SK-N-DZ (cell line): ENCODE results near the gene SPDYE17.
"Not testable (repeated sequence)": the region's sequence is repeated elsewhere in the genome, so short reads cannot be mapped to it uniquely, and the experiment has no call there.

Experiments
- DNase-seq: peaks from one replicate; pipeline ENCODE4 v3.0.0-alpha.2; 2015; ENCODE audit warnings: low spot score

SPDYE17 gene

DNA sequence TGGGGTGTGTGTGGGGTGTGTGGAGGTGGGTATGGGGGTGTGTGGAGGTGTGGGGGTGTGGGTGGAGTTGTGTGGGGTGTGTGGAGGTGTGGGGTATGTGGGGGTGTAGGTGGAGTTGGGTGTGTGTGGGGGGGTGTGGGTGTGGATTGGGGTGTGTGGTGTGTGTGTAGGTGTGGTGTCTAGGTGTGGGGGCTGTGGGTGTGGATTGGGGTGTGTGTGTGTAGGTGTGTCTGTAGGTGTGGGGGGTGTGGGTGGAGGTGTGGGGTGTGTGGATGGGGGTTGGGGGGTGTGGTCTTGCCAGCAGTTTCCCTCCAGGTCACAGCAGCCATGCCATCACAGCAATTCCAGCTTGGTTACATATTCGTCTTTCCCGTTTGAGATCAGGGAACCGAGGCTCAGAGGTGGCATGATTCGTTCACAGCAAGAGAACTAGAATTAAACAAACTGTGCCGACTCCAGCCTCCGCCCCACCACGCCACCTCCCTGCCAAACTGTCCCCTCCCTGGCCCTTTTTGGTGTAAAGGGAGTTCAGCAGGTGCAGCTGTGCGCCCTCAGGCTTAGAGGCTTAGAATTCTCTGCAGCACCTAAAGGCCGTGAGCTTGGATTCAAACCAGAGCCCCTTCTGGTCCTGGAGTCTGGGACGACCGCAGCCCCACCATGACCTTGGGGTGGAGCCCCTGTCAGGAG is 33.3 kb downstream of the SPDYE17 start:
- DNase-seq: not testable (repeated sequence)

DNA sequence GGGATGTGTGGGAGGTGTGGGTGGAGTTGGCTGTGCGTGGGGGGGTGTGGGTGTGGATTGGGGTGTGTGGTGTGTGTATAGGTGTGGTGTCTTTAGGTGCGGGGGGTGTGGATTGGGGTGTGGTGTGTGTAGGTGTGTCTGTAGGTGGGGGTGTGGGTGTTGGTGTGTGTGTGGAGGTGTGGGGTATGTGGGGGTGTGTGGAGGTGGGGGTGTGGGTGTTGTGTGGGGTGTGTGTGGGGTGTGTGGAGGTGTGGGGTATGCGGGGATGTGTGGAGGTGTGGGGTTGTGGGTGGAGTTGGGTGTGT is 33.9 kb downstream of the SPDYE17 start:
- no peak for DNase-seq

DNA sequence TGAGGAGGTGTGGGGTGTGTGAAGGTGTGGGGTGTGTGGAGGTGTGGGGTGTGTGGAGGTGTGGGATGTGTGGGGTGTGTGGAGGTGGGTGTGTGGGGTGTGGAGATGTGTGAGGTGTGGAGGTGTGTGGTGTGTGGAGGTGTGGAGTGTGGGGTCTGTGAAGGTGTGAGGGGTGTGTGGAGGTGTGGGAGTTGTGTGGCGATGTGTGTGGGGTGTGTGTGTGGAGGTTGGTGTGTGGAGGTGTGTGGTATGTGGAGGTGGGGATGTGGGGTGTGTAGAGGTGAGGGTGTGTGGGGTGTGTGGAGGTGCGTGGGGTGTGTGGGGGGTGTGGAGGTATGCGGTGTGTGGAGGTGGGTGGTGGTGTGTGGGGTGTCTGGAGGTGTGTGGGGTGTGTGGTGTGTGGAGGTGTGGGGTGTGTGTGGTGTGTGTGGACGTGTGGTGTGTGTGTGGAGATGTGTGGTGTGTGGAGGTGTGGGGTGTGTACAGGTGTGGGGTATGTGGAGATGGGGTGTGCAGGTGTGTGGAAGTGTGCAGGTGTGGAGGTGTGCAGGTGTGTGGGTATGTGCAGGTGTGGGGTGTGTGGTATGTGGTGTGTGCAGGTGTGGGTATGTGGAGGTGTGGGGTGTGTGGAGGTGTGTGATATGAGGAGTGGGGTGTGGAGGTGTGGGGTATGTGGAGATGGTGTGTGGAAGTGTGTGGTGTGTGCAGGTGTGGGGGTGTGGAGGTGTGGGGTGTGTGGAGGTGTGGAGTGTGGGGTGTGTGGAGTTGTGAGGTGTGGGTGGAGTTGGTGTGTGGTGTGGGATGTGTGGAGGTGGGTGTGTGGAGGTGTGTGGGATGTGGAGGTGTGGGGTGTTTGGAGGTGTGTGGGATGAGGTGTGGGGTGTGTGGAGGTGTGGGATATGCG is 34.5 kb downstream of the SPDYE17 start:
- no peak for DNase-seq

DNA sequence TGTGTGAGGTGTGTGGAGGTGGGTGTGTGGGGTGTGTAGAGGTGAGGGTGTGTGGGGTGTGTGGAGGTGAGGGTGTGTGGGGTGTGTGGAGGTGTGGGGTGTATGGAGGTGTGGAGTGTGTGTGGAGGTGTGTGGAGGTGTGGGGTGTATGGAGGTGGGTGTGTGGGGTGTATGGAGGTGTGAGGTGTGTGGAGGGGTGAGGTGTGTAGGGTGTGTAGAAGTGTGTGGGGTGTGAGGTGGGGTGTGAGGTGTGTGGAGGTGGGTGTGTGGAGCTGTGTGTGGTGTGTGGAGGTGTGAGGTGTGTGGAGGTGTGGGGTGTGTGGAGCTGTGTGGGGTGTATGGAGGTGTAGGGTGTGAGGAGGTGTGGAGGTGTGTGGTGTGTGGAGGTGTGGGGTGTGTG is 35.2 kb downstream of the SPDYE17 start:
- DNase-seq: not testable (repeated sequence)

DNA sequence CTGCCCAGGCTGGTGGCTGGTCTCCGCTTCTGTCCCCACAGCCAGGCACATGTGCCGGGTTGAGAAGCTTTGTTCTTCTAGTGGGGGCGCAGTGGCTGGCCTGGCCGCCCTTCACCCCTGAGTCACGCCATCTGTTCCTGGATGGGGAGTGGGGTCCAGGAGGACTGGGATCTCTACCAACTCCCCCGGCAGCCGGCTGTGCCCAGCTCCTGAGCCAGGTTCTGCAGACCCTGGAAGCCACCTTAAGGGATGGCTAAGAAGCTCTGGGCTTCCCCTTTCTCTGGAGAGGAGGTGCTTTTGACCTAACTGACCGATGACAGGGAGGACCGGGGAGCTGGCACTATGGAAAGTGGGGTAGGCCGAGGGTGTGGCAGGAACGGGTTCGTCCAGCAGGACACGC is 37.9 kb downstream of the SPDYE17 start:
- not testable (repeated sequence) for DNase-seq

DNA sequence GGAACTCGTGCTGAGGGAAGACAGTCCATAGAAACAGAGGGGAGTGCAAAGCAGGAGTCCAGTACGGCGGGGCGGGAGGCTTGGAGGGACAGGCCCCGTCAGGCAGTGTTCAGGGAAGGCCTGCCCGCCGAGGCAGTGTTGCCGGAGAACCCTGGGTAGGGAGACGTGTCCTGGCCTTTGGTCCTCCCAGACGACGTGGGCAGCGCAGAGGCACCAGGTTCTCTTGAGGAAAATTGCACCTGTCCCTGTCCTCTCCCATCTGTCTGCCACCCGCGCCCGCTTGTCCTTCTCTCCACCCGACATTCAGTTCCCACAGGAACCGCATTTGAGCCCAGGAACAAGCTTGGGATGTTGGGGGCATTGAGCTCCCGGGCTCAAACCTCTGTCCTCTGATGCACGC is 38.3 kb downstream of the SPDYE17 start:
- DNase-seq: not testable (repeated sequence)

DNA sequence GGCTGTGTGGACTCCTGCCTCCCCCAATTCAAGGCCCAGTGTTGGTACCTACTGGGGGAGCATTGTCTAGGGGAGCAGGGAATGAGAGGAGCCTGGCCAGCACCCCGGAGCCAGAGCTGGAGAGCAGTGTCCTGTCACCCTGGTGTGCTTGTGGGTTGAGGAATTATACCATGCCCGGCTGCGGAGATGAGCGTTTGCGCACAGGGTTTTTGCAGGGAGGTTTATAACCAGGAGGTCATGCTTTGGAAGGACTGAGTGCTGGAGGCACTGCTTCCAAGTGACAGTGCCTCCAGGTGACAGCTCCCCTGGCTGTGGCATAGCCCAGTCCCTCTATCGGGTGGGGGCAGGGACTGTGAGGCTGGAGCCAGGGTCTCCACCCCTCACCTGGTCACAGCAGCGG is 39.3 kb downstream of the SPDYE17 start:
- not testable (repeated sequence) for DNase-seq

DNA sequence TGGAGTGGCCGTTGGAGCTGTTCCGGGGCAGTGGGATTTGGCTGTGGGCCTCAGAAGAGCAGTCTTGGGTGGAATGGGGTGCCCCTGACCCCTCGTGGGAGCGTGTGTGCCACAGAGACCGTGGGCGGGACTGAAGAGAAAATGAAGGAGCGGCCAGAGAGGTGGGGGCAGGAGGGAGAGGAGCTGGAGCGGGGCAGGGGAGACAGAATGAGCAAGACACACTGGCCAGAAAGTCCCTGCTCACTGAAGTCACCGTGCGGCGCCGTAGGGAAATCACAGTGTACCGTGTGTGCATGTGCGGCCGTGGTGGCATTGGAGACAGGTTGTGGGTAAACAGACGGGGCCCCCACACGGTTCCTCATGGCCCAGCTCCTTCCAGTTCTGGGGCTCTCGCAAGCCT is 40.0 kb downstream of the SPDYE17 start:
- not testable (repeated sequence) for DNase-seq

DNA sequence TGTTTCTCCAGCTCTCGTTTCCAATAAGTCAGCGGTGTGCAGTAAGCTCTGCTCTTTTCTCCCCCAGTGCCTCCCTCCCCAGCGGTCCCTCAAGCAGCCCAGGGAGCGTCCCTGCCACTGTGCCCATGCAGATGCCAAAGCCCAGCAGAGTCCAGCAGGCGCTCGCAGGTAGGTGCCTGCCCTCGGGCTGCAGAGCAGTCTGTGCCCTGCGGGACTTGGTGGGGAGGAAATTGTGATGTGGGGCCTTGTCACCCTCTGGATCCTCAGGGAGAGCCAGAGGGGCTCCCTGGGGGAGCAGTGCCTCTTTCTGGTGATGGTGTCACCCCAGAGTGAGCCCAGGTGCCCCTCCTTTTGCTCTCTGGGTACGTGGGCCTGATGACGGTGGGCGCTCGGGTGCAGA is 42.0 kb downstream of the SPDYE17 start:
- not testable (repeated sequence) for DNase-seq

DNA sequence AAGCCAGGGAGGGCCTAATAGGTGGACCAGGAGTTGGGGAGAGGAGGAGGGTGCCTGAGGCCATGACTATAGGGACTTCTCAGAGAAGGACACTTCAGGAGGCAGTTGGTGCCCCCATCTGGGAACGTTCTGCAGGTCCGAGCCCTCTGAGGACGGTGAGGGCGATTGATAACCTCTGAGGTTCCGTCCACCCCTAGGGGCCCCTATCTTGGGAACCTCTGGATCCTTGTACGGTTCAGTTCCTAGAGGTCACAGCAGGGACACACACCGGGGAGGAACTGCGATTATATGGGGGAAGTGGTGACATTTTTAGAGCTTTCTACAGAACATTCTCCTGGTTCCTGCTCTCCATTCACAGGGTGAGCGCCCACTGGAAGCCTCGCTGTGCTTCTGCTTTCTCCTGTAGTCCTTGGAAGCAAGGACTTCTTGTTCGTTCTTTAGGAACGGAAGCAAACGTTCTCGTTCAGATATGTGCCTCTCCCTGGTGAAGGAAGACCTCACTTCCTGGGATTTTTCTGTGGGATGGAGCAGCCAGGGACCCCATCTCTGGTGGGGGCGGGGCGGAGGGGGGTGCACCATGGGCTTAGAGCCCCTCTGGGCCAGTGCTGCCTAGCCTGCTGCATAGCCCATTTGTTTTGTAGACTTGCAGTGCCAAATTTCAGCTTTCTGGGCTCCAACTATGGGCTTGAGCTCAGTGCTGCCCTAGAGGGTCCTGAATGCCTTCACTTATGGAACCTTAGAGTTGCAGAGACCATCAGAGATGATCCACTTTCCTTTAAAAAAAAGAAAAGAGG is 46.0 kb downstream of the SPDYE17 start:
- not testable (repeated sequence) for DNase-seq

DNA sequence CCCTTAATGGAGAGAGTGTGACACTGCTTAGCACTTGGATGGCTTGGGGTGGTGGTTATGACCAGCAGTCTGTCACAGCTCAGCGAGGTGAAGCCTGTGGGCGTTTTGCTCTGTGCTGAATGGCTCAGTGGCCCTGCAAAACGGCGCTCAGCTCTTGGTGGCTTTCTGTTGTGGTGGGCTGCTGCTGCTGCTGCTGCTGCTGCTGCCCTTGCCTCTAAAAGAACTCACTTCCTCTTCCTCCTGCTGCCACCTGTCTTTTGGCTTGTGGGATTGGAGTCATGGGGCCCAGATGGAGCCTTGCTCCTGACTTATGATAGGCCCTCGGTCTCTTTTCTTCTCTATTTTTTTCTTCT is 47.4 kb downstream of the SPDYE17 start:
- DNase-seq: not testable (repeated sequence)

DNA sequence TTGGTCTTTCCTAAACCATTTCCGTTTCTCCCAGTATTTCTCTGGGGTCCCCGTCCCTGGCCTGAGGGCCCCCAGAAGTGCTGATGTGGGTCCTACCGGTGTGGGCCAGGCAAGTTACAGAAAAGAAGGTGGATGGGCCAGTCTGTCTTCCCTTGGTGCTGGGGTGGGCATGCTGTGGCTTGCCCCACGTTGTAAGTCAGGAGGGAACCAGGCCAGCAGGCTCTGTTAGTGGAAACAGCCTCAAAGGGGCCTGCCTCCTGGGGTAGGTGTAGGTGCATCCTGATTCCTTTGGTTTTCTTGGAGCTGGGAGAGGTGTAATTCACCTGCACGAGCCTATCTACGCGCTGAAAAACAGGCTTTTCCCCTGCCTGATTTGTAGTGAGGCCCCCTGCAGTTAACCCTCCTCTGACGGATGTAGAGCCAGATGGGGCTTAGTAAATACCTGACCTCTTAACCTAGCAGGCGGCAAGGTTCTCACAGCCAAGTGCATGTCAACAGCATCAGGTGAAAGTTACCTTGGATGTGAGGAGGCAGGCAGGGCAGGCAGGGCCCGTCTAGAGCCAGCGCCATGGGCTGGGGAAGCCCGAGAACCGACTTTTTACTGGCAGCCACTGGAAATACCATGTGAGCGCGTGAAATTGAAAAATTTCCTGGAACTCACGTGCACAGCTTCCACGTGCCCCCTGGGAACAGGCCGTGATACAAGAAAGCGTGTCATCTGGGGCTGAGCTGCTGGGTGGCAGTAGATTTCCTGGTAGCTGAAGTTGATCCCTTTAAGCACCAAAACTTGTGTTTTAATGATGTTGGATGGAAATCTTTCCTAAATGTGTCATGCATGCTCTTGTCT is 48.0 kb downstream of the SPDYE17 start:
- DNase-seq: not testable (repeated sequence)

DNA sequence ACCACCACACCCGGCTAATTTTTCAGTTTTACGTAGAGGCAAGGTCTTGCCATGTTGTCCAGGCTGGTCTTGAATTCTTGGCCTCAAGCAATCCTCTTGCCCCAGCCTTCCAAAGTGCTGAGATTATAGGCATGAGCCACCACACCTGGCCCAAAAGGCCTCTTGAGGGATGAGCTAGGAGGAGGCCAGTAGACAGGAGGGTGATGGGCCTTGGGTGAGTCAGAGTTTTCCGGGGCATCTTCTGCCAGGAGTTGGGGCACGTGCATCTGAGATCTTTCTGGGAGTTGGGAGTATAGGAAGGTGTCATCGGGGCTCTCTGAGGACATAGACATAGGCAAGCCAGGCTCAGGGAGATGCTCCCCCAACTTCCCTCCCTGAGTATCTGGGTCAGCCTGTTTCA is 48.8 kb downstream of the SPDYE17 start:
- DNase-seq: not testable (repeated sequence)

DNA sequence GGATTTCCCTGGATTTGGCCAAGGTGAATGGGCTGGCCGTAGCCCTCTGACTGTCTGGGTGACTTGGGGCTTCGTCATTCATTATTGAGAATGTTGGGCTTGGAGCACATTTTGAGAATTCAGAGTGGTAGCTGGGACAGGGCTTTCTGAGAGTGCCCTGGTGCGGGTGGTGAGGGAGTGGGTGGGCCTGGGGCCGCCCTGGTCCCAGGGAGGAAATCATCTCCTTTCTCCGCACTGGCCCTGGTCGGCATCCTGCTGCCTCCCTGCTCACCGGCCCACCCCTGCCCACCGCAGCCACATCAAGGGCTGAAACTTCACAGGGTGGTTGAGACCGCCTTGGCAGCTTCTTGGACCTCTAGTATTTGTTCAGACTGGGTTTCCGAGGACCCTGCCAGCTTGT is 49.7 kb downstream of the SPDYE17 start:
- DNase-seq: not testable (repeated sequence)

DNA sequence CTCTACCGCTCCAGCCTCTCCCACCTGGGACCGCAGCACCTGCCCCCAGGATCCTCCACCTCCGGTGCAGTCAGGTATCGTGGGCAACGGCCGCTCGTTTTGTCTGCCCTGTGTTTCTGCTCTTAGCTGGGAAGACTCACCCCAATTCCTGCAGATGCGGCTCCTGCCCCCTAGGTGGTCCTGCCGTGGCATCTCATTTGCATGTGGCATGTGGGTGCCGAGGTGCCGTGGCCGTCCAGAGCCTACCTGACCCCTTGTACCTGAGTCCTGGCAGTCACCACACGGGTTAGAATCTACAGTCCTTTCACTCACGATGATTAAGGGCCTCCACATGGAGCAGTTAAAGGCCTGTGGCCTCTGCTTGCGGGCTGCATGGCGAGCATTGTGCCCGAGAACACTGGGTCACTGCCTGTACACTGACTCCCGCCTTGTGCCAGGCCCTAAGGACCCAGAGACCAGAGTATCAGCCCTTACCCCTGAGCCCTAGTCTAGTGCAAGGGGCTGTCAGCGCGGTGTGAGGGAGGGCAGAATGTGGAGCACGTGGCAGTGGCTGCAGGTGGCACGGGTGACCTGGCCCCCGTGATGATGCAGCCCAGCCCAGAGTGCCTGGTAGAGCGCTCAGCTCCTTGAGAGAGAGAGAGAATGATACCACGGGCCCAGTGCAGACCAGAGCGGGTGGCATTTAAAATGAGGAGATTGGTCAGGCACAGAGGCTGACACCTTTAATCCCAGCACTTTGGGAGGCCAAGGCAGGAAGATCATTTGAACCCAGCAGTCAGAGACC is 50.8 kb downstream of the SPDYE17 start:
- DNase-seq: not testable (repeated sequence)

DNA sequence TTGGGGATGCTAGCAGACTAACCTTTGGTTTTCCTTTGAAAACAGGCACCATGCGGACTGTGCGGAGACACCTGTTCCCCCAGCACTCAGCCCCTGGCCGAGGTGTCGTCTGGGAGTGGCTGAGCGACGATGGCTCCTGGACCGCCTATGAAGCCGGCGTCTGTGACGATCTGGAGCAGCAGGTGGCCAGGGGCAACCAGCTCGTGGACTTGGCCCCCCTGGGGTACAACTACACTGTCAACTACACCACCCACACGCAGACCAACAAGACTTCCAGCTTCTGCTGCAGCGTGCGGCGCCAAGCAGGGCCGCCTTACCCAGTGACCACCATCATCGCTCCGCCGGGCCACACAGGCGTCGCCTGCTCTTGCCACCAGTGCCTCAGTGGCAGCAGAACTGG is 51.6 kb downstream of the SPDYE17 start:
- not testable (repeated sequence) for DNase-seq

DNA sequence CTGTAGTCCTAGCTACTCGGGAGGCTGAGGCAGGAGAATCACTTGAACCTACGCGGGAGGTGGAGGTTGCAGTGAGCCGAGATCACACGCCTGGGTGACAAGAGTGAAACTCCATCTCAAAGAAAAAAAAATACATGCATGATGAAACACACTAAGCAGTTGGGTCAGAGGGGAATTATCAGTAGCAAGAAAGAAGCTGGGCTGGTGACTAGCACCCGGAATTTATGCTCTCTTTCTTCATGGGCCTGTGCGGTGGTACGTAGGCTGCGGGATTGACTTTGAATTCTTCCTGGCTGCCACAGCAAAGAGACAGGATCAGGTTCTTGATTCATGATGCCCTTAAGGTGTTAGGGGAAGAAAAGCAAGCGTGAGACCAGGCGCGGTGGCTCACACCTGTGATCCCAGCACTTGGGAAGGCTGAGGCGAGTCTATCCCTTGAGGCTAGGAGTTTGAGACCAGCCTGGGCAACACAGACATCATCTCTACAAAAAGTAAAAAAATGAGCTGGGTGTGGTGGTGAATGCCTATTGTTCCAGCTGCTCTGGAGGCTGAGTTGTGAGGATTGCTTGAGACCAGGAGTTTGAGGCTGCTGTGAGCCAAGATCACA is 54.3 kb downstream of the SPDYE17 start:
- not testable (repeated sequence) for DNase-seq

DNA sequence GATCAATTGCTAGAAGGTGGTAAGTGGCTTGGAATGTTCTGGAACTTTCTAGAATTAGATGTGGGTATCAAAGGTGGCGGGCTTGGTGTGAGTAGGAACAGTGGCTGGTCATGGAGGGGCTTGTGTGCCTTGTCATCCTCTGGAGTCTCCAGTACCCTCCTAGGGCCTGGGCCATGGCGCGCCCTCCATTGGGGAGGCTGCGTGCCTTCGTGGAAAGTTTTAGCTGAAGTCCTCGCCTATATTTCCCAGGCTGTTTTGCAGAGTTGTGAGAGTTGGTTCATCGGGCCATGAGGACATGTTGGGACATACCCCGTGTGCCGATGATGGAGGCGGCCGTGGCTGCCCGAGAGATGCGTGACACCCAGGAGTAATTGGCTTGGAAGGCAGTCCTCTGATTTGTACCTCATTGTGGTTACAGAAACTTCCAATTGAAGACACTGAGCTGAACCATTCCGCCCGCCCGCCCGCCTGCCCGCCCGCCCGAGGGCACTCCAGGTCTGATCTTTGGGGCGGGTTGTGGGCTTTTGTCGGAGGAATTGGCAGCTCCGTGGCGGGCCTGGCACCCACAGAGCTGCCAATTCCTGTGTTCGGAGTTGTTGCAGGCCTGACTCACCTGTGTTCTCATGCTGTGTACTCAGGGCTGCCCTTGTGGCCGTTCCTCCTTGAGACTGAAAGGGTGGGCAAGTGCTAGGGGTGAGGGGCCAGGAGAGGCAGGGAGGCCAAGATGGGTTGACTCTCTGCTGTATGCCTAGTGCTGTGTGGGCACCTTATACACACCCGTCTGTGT is 57.2 kb downstream of the SPDYE17 start:
- not testable (repeated sequence) for DNase-seq

DNA sequence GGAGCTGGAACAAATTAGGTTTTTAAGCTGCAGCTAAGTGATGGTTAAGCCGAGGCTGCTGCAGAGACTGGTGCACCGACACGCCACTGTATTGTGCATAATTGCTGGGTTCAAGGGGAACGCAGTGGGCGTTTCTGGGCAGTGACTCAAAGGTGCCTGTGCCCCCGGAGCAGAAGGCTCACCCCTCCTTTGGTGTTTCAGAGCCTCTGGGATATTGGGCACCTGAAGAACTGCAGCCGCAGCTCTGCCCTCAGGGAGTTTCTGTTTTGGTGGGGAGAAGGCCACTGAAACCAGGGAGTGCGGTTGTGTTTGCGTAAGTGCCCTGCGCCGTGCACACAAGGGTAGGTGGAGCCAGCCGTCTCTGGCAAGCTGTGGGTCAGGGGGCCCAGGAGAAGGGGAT is 57.8 kb downstream of the SPDYE17 start:
- DNase-seq: not testable (repeated sequence)
